GM15510 (cell line): ENCODE measurements around the gene MARCHF3.

Source experiments
- POLR2A ChIP-seq: IDR thresholded peaks from 3 replicates; pipeline ENCODE4 v1.6.1; 2011; ENCODE audit warnings: borderline replicate concordance; ENCODE audit not compliant: insufficient read length; ENCODE audit errors: extremely low read depth

MARCHF3 gene

DNA sequence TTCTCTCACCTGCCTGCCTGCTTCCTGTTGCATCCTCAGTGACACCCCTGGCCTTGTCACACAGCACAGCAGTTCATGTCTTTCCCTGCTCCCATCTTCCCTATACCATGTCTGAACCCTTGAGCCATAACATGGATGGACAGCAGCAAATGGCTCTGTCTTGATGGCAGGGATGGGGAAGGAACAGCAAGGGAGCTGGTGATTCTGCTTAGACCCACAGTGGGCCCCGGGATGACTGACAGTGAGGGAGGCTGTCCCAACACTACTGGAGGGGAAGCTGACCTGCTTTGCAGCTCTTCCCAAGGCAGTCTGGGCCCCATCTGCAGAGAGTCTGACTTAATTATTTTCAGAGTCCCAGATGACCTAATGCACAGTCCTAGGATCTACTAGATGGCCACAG lies 48.2 kb downstream of the MARCHF3 start:
- no peak for TF ChIP-seq POLR2A

DNA sequence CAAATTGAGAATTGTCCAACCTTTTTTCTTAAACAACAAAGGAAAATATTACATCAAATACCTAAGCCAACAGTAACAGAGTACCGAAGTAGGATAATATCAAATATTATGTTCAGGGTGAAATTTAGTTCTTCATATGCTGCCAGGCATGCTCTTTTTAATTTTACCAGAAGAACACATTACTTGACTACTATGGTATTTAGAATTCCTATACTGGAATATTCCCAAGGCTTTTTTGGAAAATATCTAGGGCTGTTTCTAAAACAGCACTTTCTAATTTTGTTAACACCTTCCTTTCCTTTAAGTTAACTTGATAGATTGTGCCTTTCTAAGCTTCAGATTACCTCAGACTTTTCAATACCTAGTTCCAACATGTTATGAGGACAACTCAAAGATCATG lies 48.7 kb downstream of the MARCHF3 start:
- no peak for TF ChIP-seq POLR2A

DNA sequence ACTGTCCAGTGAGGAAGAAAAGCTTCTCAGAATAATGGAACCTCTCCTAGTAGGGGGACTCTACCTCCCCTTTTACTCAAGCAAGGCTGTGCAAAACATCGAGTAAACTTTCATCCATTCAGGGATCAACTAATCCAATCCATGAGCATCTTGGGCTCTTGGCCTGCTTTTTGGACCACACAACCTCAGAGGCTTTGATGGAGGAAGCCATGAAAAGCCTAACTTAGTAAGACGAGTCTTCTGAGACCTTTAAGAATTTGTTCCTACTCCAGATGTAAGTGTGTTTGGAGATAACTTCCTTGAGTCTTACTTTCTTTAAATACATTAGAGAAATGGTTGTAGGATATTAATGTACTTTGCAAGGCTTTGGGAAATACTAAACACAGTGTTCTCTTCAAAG lies 49.1 kb downstream of the MARCHF3 start:
- TF ChIP-seq POLR2A = no peak

DNA sequence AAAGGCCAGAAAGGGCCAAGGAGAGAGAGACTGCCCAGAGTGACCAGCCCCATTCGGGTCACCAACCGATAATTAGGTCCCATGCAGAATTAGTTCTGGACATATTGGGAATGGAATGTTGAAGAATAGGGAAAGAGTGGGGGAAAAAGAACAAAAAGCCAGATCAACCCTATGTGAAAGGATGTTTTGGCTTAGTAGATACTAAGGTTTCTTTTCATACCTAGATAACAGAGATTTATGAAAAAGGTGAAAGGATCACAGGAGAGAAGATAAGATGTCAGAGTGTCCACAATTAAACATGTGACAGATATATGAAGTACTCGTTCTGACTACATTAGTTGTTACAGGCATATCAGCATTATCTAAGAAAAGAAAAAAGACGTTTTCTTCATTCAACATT lies 52.1 kb downstream of the MARCHF3 start:
- no peak for TF ChIP-seq POLR2A

DNA sequence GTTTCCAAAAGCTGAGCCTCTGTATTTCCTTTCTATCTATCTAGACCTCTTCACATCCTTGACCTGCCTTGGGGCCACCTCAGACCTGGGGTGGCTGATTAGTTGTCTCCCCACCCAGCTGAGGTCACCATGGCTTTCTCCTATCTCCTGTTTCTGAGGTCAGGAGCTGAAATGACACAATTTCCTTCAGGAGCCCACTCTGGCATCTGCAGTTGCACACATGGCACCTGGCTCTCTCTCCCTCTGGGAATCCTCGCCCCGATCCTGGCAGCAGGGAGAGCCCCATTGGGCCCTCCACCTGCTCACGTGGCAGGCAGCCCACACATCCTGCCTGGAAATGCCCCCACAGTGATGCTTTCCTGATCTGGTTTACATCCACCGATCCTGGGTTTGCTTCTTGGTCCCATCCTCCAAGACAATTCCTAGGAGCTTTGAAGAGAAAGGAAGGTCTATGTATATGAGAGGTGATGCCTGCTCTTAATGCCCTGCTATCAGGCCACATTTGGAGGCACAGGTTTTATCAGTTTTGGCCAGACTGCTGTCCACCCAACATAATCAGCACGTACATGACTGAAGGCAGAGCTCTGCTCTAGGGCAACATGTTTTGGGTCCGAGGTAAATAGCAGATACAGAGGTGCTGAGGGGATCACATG lies 53.7 kb downstream of the MARCHF3 start:
- no peak for TF ChIP-seq POLR2A

DNA sequence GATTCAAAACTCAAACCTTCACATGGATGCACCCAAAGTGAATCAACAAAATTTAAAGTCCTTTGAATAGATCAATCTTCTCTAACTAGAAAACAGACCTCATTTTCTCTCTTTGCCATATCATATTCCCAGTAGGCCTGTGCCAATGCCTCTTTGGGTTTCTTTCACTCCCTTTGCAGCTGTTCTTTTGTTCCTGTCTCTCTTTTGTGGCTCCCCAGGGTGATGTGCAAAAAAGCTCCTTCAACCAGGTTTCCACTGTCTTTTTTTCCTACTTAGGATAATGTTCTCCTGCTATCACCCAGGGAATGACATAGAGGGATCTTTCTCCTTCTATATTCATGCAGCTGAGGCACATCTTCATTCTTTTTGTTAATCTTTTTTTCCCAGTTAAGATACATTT lies 54.6 kb downstream of the MARCHF3 start:
- TF ChIP-seq POLR2A = no peak

DNA sequence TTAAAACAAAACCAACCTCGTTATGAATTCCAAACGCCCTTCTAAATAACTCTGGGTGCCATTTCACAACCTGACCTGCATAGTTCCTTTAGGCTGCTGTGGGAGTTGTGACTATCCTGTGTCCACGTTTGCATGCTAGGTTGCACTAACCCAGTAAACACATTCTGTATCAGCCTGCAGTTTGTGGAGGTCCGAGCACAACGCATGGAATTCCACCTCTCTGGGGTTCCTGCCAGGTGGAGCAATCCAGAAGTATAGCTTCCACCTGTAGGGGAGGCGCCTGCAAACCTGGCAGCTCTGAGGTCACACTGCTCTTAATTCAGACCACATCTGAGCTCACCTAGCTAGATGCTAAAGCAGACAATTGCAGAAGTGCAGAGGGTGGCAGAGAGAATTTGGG lies 57.2 kb downstream of the MARCHF3 start:
- TF ChIP-seq POLR2A = no peak

DNA sequence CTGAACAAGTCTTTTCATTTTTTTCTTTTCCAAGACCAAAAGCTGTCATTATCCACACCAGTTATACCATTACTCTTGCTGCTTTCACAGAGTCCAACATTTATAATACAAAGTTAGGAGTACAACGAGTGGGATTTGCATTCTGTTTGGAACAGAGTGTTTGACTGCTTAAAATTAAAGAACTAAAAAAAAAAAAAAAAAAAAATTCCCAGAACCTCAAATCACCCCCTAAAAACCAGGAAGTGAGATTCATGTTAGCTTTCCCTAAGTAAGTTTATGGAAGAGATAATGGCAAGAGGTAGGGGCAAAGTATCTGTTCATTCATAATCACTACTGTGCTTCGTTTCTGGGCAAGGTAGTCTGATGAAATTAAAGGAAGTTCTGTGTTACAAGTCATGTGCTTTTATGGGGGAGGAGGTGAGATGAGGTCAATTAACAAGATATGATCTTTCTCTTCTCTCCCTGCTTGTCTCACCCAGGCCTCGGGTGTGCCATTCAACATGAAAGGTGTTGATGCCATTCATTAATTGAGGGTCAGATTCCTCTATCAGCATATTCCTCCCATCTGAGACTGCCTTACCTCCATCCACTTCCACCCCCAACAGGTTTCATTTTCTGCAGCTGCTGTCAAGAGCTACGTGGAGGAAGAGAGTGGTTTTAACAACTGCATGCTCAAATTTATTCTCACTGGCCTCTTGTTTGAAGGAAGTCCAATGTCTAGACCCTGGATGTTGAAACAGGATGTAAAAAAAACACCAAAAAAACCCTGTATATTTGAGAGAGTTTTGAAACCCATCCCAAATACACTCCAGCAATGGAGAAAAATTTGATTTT lies 58.1 kb downstream of the MARCHF3 start:
- TF ChIP-seq POLR2A = no peak

DNA sequence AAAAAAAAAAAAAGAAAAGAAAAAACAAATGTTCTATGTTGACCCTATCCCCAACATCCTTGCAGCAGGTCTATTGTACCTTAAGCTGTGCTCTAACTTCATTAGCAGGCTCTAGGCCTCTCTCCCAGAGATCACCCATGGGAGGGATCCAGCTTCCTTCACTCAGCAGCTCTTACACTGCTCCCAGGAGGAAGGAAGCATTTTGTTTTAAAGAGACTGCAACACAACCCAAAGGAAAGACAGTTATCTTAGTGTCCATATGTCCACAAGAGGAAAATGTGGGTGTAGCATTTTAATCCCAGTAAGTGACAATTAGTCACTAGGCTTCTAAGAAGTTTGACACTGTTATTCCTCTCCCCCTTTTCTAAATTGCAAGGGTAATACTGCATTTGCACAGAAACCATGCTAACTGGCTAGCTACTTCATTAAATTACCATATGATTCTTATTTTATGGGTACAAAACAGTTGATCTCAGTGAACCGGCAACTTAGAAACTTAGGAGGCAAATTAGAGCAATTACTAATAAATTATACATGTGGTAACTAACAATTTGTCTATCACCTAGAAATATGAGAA lies 58.8 kb downstream of the MARCHF3 start:
- TF ChIP-seq POLR2A = no peak

DNA sequence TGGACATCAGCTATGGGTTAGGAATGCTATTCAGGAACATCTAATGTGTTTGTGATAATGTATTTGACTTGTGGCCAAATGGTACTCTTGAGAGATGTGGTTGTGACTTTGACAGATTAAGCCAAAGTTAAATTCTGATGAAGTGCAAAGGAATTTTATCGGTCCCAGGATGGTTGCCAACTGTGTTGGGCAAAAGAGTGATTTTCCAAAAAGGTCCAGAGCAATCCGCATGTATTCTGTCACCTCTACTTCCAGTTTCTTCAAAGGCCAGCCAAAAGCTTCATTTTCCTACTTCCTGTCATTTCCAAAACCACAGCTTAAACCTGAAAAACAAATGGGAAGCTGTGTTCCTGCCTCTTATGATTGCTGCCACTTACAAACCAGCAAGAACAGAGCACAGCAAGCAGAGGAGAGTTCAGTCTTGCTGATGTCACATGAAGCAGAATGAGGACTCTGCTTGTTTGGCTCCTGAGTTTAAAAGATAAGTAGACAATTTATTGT lies 59.8 kb downstream of the MARCHF3 start:
- TF ChIP-seq POLR2A = no peak

DNA sequence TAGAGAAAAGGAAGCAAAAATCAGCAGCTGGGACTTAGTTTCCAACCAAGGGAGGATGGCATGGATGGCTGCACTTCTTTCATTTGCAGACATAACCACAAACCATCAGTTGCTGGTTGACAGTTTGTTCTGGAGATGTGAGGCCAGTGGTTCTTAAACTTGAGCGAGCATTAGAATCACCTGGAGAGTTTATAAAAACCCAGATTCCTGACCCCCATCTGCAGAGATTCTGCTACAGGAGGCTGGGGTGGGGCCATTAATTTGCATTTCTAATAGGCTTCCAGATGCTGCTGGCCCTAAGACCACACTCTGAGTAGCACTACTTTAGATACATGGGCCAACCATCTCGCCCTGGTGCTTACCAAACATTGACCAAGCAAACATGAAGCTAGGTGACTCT lies 60.8 kb downstream of the MARCHF3 start:
- TF ChIP-seq POLR2A = no peak

DNA sequence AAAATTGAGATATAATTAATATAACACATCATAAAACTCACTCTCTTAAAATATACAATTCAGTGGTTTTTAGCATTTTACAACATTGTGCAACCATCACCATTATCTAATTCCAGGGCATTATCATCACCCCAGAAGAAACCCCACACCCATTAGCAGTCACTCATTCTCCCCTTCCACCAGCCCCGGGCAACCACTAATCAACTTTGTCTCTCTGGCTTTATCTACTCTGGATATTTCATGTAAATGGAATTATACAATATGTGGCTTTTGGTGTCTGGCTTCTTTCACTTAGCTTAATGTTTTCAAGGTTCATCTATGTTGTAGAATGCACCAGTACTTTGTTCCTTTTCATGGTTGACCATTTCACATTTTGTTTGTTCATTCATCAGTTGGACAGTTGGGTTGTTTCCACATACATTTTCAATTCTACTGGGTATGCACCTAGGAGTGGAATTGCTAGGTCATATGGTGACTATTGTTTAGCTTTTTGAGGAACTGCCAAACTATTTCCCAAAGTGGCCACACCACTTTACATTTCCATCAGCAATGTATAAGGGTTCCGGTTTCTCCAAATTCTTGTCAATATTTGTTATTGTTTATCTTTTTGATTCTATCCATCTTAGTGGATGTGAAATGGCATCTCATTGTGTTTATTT lies 62.4 kb downstream of the MARCHF3 start:
- no peak for TF ChIP-seq POLR2A

DNA sequence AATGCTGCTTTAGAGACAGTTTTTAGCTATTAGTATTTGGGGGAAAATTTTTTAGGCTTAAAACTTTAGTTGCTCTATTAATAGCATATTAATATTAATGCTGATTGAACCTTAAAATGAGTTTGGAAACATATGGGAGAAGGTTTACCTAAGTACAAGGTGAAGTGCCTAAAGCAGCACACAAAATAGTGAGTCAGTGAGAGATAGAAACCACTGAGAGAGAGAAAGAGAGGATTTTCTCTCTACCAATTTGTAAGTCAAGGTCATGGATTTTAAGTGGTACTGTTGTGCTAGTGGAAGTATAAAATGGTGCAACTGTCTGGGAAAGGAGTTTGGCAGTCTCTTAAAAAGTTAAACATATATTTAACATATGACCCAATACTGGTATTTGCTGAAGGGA lies 64.9 kb downstream of the MARCHF3 start:
- TF ChIP-seq POLR2A = no peak

DNA sequence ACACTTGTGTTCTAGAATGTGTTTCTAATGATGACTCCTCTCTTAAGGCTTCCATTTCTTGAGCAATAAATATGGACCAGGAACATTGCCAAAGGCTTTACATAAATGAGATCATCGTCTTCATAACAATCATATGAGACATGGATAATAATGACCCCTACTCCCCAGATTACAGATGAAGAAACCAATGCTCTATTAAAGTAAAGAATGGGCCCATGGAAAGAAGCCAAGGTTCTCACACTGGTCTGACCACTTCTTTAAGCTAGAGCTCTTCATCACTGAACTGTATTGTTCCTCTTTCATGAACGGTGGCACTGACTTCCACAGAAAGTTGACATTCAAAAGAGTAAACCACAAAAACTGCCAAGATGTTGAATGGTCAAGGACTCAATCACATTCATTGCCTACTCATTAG lies 65.3 kb downstream of the MARCHF3 start:
- TF ChIP-seq POLR2A = no peak

DNA sequence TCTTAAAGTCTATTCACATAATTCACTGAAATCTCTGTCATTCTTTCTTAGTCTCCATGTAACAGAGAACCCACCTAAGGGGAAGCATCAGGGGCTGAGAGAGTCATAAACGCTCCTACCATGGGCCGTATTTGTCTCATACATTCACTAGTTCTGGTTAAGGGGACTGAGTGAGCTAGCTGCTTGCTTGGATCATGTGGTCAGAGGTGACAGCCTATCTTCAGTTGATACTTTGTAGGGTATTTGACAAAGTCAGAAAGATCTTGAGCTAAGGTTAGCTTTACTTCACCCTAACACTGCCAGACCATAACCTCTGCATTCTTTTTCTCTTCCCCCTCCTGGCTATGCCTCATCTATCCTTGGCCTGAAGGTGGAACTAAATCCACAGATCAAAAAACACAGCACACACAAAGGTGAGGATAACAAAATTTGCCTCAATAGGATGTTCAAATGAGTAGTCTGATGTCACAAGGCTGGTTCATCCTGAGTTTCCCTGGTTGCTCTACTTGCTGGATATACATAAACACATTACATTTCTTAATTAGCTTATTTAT lies 66.5 kb downstream of the MARCHF3 start:
- TF ChIP-seq POLR2A = no peak

DNA sequence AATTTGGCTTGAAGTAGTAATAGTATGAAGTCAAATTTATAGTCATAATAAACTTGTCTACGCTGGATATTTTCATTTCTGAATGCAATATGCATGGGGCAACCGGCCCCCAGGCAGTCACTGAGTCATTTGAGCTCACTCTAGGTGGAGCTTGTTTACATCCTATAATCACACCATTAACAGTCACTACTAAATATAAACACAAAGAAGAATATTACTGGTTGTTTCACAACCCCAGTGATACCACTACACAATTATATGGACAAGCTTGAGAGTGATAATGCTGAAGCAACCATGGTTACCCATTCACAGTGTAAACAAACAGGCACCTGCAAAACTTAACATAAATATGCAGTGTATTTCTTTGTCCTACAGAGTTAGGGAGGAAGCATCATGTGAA lies 68.7 kb downstream of the MARCHF3 start:
- TF ChIP-seq POLR2A = no peak

DNA sequence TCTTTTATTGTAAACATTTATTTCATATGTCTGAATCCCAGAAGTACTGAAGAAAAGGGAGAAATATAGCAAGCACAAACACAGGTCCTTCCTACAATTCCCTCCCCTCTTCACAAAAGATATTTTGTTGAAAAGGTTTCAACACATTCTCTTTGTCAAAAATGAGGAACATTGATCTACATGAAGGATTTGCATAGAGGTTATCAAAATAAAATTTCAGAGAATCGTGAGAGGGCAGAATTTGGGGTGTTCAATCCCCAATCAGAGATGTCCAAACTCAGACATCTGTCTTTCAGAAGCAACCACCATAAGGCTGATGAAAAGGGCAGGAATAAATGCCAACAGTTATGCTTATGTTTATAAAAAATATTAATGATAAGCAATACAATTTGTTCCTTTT lies 69.2 kb downstream of the MARCHF3 start:
- TF ChIP-seq POLR2A = no peak
